ENCODE data around the gene OSBP. TPM values are rescaled to one million over a fixed set of nuclear protein-coding genes. Genes with fewer than 3 reads are reported as not detected.

The OSBP gene
- total and polyA plus RNA-seq, 4 donors: 16.5 to 92.5 (median 36.5) TPM

DNA sequence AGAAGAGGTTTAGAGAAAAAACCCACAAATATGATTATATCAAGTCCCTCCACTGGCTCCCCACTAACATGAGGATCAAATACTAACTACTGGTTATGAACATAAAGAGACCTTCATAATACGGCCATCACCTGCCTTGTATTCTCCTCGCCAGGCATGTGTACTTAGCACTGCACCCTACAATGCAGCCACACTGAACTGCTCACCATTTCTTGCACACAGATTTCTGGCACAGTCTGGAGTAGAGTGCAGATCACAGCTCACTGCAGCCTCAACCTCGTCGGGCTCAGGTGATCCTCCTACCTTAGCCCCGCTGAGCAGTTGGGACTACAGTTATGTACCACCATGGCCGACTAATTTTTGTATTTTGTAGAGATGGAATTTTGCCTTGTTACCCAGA, 13.1 kb downstream of the OSBP start:
- Histone ChIP-seq H3K9me3 (ENCODE audit: control insufficient read depth in 4 of 4, low read length in 3 of 4) (no peaks in the 10 kb centered on the region), H3K27ac (ENCODE audit: low read depth in 1 of 2, low read length in 2 of 2) (peak overlapping the region; percentile 73 to 82)

DNA sequence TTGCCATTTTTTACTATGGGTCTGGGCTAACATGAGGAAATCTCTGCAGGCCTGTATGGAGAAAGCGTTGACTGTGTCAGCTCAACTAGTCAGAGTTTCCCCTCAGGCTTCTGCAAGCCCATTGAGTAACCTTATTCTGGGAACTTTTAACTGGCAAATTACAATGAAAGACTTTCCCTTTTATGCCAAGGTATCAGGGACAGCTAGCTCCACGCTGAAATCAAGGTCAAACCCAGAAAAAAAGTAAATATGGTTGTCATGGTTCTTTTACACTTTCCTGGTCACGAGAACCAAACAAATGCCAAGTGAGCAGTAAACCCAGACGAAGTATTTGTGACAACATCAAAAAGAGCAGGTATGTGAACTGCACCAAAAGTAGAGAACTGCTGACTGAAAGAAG, 13.8 kb downstream of the OSBP start:
- Histone ChIP-seq H3K9me3 (ENCODE audit: control insufficient read depth in 4 of 4, low read length in 3 of 4) (no peaks in the 10 kb centered on the region), H3K4me3 (ENCODE audit: low read depth in 1 of 3, low read length in 3 of 3) (no peak overlapping the region), H3K27me3 (ENCODE audit: control insufficient read depth in 4 of 4, insufficient read depth in 4 of 4, low read length in 3 of 4) (no peaks in the 10 kb centered on the region), H3K36me3 (ENCODE audit: control insufficient read depth in 4 of 4, insufficient read depth in 3 of 4, low read depth in 1 of 4, low read length in 3 of 4) (peaks cover 11 to 55% (median 50%) of the 10 kb centered on the region in 4 donors), H3K9ac (ENCODE audit: low read depth in 1 of 2, low read length in 2 of 2) (no peak overlapping the region), H3K4me1 (ENCODE audit: control insufficient read depth in 4 of 4, insufficient read depth in 4 of 4, low read length in 3 of 4) (peaks cover 3 to 22% (median 16%) of the 10 kb centered on the region in 4 donors), H3K27ac (ENCODE audit: low read depth in 1 of 2, low read length in 2 of 2) (peak overlapping the region; percentile 73 to 82)
- 33% methylated on average over 4 of the region's 4 CpGs for WGBS
- DNase-seq (ENCODE audit: low spot score): no peak
- TF ChIP-seq GABPA (IDR thresholded peaks at IDR 0.05 in 1 of 2, conservative IDR thresholded peaks at IDR 0.05 in 1 of 2): peak in 1 of 2 donors; percentile 58
- TF ChIP-seq, protein P1, sequence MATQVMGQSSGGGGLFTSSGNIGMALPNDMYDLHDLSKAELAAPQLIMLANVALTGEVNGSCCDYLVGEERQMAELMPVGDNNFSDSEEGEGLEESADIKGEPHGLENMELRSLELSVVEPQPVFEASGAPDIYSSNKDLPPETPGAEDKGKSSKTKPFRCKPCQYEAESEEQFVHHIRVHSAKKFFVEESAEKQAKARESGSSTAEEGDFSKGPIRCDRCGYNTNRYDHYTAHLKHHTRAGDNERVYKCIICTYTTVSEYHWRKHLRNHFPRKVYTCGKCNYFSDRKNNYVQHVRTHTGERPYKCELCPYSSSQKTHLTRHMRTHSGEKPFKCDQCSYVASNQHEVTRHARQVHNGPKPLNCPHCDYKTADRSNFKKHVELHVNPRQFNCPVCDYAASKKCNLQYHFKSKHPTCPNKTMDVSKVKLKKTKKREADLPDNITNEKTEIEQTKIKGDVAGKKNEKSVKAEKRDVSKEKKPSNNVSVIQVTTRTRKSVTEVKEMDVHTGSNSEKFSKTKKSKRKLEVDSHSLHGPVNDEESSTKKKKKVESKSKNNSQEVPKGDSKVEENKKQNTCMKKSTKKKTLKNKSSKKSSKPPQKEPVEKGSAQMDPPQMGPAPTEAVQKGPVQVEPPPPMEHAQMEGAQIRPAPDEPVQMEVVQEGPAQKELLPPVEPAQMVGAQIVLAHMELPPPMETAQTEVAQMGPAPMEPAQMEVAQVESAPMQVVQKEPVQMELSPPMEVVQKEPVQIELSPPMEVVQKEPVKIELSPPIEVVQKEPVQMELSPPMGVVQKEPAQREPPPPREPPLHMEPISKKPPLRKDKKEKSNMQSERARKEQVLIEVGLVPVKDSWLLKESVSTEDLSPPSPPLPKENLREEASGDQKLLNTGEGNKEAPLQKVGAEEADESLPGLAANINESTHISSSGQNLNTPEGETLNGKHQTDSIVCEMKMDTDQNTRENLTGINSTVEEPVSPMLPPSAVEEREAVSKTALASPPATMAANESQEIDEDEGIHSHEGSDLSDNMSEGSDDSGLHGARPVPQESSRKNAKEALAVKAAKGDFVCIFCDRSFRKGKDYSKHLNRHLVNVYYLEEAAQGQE (IDR thresholded peaks at IDR 0.05): peak; percentile 79
- TF ChIP-seq NR2F2 (IDR thresholded peaks at IDR 0.05): no peak
- peak; percentile 33 to 45 for TF ChIP-seq RAD21 (IDR thresholded peaks at IDR 0.05)
- TF ChIP-seq HNF4G (IDR thresholded peaks at IDR 0.05): peak; percentile 28
- TF ChIP-seq HNF4A (conservative IDR thresholded peaks at IDR 0.05): peak; percentile 80 to 87
- TF ChIP-seq, protein P2, sequence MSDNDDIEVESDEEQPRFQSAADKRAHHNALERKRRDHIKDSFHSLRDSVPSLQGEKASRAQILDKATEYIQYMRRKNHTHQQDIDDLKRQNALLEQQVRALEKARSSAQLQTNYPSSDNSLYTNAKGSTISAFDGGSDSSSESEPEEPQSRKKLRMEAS (IDR thresholded peaks at IDR 0.05): peak; percentile 90
- TF ChIP-seq, protein P3, sequence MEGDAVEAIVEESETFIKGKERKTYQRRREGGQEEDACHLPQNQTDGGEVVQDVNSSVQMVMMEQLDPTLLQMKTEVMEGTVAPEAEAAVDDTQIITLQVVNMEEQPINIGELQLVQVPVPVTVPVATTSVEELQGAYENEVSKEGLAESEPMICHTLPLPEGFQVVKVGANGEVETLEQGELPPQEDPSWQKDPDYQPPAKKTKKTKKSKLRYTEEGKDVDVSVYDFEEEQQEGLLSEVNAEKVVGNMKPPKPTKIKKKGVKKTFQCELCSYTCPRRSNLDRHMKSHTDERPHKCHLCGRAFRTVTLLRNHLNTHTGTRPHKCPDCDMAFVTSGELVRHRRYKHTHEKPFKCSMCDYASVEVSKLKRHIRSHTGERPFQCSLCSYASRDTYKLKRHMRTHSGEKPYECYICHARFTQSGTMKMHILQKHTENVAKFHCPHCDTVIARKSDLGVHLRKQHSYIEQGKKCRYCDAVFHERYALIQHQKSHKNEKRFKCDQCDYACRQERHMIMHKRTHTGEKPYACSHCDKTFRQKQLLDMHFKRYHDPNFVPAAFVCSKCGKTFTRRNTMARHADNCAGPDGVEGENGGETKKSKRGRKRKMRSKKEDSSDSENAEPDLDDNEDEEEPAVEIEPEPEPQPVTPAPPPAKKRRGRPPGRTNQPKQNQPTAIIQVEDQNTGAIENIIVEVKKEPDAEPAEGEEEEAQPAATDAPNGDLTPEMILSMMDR (IDR thresholded peaks at IDR 0.05; ENCODE audit: low read depth, low read length, missing input control): no peak

More for the DNA sequence above, 13.1 kb downstream of the OSBP start:
- 85% methylated on average over 6 of the region's 6 CpGs for WGBS
- peaks cover 3 to 22% (median 16%) of the 10 kb centered on the region in 4 donors for H3K4me1 ChIP-seq (ENCODE audit: control insufficient read depth in 4 of 4, insufficient read depth in 4 of 4, low read length in 3 of 4)
- TF ChIP-seq, protein P3 (IDR thresholded peaks at IDR 0.05; ENCODE audit: low read depth, low read length, missing input control): no peak
- no peak for TF ChIP-seq HNF4G (IDR thresholded peaks at IDR 0.05)
- TF ChIP-seq, protein P4, sequence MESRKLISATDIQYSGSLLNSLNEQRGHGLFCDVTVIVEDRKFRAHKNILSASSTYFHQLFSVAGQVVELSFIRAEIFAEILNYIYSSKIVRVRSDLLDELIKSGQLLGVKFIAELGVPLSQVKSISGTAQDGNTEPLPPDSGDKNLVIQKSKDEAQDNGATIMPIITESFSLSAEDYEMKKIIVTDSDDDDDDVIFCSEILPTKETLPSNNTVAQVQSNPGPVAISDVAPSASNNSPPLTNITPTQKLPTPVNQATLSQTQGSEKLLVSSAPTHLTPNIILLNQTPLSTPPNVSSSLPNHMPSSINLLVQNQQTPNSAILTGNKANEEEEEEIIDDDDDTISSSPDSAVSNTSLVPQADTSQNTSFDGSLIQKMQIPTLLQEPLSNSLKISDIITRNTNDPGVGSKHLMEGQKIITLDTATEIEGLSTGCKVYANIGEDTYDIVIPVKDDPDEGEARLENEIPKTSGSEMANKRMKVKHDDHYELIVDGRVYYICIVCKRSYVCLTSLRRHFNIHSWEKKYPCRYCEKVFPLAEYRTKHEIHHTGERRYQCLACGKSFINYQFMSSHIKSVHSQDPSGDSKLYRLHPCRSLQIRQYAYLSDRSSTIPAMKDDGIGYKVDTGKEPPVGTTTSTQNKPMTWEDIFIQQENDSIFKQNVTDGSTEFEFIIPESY (IDR thresholded peaks at IDR 0.05): no peak
- no peak for TF ChIP-seq GABPA (IDR thresholded peaks at IDR 0.05 in 1 of 2, conservative IDR thresholded peaks at IDR 0.05 in 1 of 2)
- TF ChIP-seq, protein P1 (IDR thresholded peaks at IDR 0.05): no peak
- no peak for TF ChIP-seq FOXA2 (IDR thresholded peaks at IDR 0.05)
- no peak for TF ChIP-seq SP1 (IDR thresholded peaks at IDR 0.05)
- TF ChIP-seq RXRA (IDR thresholded peaks at IDR 0.05): no peak
- TF ChIP-seq FOXA1 (IDR thresholded peaks at IDR 0.05): no peak
- TF ChIP-seq, protein P2 (IDR thresholded peaks at IDR 0.05): no peak
- TF ChIP-seq TAF1 (conservative IDR thresholded peaks at IDR 0.05): no peak
- H3K27me3 ChIP-seq (ENCODE audit: control insufficient read depth in 4 of 4, insufficient read depth in 4 of 4, low read length in 3 of 4): no peaks in the 10 kb centered on the region
- H3K4me3 ChIP-seq (ENCODE audit: low read depth in 1 of 3, low read length in 3 of 3): no peak overlapping the region
- peaks cover 11 to 57% (median 53%) of the 10 kb centered on the region in 4 donors for H3K36me3 ChIP-seq (ENCODE audit: control insufficient read depth in 4 of 4, insufficient read depth in 3 of 4, low read depth in 1 of 4, low read length in 3 of 4)
- no peak overlapping the region for H3K9ac ChIP-seq (ENCODE audit: low read depth in 1 of 2, low read length in 2 of 2)
- no peak for DNase-seq (ENCODE audit: low spot score)
